Skeletal muscle tissue (tissue), 4 donors: Measurements from ENCODE around the gene RGPD8. TPM values are rescaled to one million over a fixed set of nuclear protein-coding genes. Genes with fewer than 3 reads are reported as not detected.
"Not testable (repeated sequence)": the region's sequence is repeated elsewhere in the genome, so short reads cannot be mapped to it uniquely, and the experiment has no call there.

ENCODE experiments used
- H3K27ac ChIP-seq: one replicate; pipeline ENCODE4 v1.7.0; 2013; ENCODE audit warnings: mild to moderate bottlenecking, low read depth, low read length, inconsistent platforms
- H3K27me3 ChIP-seq, 3 donors: one replicate each; pipeline ENCODE4 v1.7.0; 2013; ENCODE audit warnings: low read length in 3 of 3; ENCODE audit not compliant: control insufficient read depth in 3 of 3, insufficient read depth in 3 of 3
- H3K36me3 ChIP-seq, 3 donors: one replicate each; pipeline ENCODE4 v1.7.0; 2013; ENCODE audit warnings: low read length in 3 of 3; ENCODE audit not compliant: control insufficient read depth in 3 of 3, insufficient read depth in 3 of 3
- H3K4me1 ChIP-seq, 3 donors: one replicate each; pipeline ENCODE4 v1.7.0; 2013; ENCODE audit warnings: low read length in 3 of 3, mild to moderate bottlenecking in 3 of 3; ENCODE audit not compliant: control insufficient read depth in 3 of 3, insufficient read depth in 3 of 3
- H3K4me3 ChIP-seq, 3 donors: one replicate each; pipeline ENCODE4 v1.7.0; 2013; ENCODE audit warnings: low read length in 3 of 3
- H3K9ac ChIP-seq, 3 donors: one replicate each; pipeline ENCODE4 v1.7.0; 2013; ENCODE audit warnings: low read length in 3 of 3, mild to moderate bottlenecking in 3 of 3, moderate library complexity in 2 of 3, low read depth in 1 of 3
- H3K9me3 ChIP-seq, 3 donors: one replicate each; pipeline ENCODE4 v1.7.0; 2013; ENCODE audit warnings: low read length in 3 of 3; ENCODE audit not compliant: control insufficient read depth in 3 of 3
- total RNA-seq: library from RNA; depleted of rRNA; stranded (reverse); fragments of >200 nt; gene quantifications from one replicate; pipeline ENCODE4 v1.2.3, GENCODE V29; 2014
- donor health status: Osteomylitis.

Gene RGPD8
- total RNA-seq, 1 donor from 2014 or later = 18.3 TPM

GRCh38 chr2:112360055-112360454 is 73.4 kb downstream of the RGPD8 start:
- H3K27me3 ChIP-seq, H3K27ac ChIP-seq, H3K9me3 ChIP-seq, H3K4me3 ChIP-seq, H3K9ac ChIP-seq, H3K4me1 ChIP-seq, H3K36me3 ChIP-seq: not testable (repeated sequence)

DNA sequence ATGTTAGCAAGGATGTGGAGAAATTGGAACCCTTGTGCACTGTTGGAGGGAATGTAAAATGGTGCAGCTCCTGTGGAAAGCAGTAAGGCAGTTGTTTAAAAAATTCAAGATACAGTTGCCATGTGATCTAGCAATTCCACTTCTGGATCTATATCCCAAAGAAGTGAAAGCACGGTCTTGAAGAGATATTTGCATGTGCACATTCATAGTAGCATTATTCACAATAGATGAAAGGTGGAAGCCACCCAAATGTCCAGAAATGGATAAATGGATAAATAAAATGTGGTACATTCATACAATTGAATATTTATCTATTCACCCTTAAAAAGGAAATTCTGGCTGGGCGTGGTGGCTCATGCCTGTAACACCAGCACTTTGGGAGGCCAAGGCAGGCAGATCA is 79.1 kb downstream of the RGPD8 start:
- not testable (repeated sequence) for H3K9me3 ChIP-seq, H3K27me3 ChIP-seq, H3K27ac ChIP-seq, H3K4me3 ChIP-seq, H3K36me3 ChIP-seq, H3K9ac ChIP-seq, H3K4me1 ChIP-seq

GRCh38 chr2:112352809-112353603 is 80.4 kb downstream of the RGPD8 start:
- H3K9ac ChIP-seq, H3K27me3 ChIP-seq, H3K4me3 ChIP-seq, H3K4me1 ChIP-seq, H3K36me3 ChIP-seq, H3K9me3 ChIP-seq, H3K27ac ChIP-seq: not testable (repeated sequence)

DNA sequence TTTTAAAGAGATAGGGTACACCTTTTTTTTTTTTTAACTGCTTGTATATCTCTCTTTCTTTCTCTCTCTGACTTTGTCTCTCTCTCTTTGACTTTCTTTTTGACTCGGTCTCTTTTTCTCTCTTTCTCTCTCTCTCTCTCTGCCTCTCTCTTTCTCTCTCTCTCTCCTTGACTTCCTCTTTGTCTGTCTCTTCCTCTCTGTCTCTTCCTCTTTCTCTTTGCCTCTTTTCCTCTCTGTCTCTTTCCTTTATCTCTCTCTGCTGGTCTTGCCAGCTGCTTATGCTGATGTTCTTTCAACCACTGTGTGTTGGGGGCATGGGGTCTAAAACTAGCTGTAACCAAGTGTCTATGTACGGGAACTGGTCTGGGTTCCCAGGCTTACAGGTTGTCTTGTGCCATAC is 81.2 kb downstream of the RGPD8 start:
- not testable (repeated sequence) for H3K9ac ChIP-seq, H3K4me1 ChIP-seq, H3K36me3 ChIP-seq, H3K27me3 ChIP-seq, H3K4me3 ChIP-seq, H3K9me3 ChIP-seq, H3K27ac ChIP-seq

DNA sequence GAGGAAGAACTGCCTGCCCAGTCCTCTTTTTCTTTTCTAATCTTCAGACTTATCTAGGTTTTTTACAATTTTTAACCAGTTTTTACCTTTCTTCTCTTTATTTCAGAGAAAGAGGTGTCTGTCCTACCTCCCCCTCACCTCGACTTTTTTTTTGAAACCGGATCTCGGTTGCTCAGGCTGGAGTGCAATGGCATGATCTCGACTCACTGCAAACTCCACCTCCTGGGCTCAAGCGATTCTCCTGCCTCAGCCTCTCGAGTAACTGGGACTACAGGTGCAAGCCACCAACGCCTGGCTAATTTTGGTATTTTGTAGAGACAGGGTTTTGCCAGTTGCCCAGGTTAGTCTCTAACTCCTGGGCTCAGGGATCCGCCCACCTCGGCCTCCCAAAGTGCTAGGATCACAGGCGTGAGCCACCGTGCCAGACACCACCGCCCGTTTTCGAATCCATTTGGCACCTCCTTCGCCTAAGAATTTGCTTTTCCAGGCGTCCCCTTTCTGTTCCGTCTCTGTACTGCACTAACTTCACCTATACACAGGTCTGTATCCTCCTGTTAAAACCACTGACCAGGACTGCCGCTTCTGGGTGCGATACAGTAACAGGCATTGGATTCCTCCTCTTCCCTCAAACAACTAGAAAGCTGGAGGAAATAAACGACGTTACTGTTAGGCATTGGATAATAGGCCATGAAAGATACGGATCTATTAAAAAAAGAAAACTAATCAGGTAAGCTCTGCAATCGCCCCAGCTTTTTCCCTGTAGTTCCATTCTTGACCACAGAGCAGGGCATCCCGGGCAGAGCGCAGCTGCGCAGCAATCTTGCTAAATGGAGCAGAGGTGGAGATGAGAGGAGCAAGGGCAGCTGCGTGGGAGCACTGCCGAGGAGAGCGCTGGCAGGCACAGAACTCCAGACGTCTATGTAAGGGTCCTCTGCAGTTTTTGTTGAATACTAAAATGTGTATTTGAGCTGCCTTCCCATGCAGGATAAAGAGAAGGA is 88.1 kb downstream of the RGPD8 start:
- H3K27me3 ChIP-seq = no peaks in the 10 kb centered on the region
- H3K9me3 ChIP-seq = no peaks in the 10 kb centered on the region
- no peak overlapping the region for H3K9ac ChIP-seq
- no peak overlapping the region for H3K4me3 ChIP-seq
- no peak overlapping the region for H3K27ac ChIP-seq
- H3K36me3 ChIP-seq = no peaks in the 10 kb centered on the region
- no peaks in the 10 kb centered on the region for H3K4me1 ChIP-seq

DNA sequence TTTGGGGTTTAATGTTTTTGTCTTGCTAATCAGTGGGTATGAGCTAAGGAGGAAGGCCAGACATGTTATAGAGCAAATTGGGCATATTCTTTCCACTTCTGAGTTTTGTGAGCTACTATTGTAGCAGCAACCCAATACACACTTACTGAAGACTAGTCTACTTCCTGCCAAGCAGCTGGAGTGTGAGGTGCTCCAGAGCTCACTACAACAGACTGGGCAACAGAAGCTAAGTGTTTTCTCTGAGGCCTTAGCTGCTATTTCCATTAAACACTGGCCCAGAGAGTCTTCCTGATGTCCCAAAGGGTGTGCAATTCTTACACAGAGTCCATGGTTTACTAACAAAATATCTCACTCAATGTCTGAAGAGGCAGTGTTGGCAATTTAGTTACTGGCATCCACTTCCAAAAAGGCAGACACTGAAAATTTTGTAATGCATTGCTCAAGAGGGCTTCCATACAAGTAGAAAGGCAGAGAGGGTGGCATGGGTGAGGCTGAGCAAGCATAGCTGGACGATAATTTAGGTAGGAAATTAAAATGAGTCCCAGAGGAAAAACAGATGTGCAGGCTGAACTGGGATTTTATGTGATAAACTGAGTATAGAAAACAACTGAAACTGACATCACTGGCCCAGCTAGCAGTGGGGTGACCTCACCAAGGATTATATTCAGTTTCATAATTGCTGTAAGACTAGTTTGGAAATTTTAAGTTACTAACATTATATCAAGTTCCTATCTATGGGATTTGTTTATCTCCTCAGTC is 89.4 kb downstream of the RGPD8 start:
- no peak overlapping the region for H3K9ac ChIP-seq
- no peaks in the 10 kb centered on the region for H3K4me1 ChIP-seq
- no peak overlapping the region for H3K4me3 ChIP-seq
- no peak overlapping the region for H3K27ac ChIP-seq
- H3K36me3 ChIP-seq = no peaks in the 10 kb centered on the region
- H3K9me3 ChIP-seq = no peaks in the 10 kb centered on the region
- H3K27me3 ChIP-seq = no peaks in the 10 kb centered on the region

DNA sequence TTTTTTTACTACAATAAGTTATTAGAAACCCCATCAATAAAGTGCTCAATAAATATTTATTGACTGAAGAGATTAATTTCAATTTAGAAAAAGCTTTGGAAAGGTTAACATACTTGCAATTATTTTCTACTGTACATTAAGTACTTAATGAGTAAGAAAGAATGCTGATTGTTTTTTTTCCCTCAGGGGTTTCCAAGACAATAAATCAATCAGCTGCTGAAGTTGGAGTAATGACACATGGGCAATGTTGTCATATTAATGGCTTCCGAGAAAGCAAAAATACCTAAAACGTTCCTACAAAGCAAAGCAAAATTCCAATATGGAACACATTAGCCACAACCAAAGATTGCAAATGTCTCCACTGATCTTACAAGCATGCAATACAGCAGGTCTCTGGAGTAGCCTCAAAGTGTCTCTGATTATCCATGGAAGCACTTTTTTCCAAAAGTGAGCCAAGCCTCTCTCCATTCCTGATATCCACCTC is 91.3 kb downstream of the RGPD8 start:
- Histone ChIP-seq H3K27ac (no peak overlapping the region), H3K27me3 (no peaks in the 10 kb centered on the region), H3K9ac (no peak overlapping the region), H3K9me3 (no peaks in the 10 kb centered on the region), H3K36me3 (no peaks in the 10 kb centered on the region), H3K4me1 (no peaks in the 10 kb centered on the region), H3K4me3 (no peak overlapping the region)

- H3K36me3 ChIP-seq = no peaks in the 10 kb centered on the region
Observed at GRCh38 chr2:112340475-112341267, 92.8 kb downstream of the RGPD8 start.

GRCh38 chr2:112339986-112340385 is 93.5 kb downstream of the RGPD8 start:
- Histone ChIP-seq H3K36me3 (no peaks in the 10 kb centered on the region), H3K9me3 (no peaks in the 10 kb centered on the region), H3K9ac (no peak overlapping the region), H3K27me3 (no peaks in the 10 kb centered on the region), H3K4me3 (no peak overlapping the region), H3K4me1 (no peaks in the 10 kb centered on the region), H3K27ac (no peak overlapping the region)

More at GRCh38 chr2:112340475-112341267, 92.8 kb downstream of the RGPD8 start:
- H3K27ac ChIP-seq = no peak overlapping the region
- no peaks in the 10 kb centered on the region for H3K4me1 ChIP-seq
- no peak overlapping the region for H3K9ac ChIP-seq
- no peaks in the 10 kb centered on the region for H3K27me3 ChIP-seq
- no peak overlapping the region for H3K4me3 ChIP-seq
- no peaks in the 10 kb centered on the region for H3K9me3 ChIP-seq
